Loucy (cell line): ENCODE results near the gene NDUFB8.

Experiments
- H2AFZ ChIP-seq: fragments of 200-600 bp; sonication (generic); 2 replicates; pipeline ENCODE4 v1.6.0; 2016; ENCODE audit warnings: antibody characterized with exemption, mild to moderate bottlenecking, low read length, moderate library complexity
- H3F3A ChIP-seq: fragments of 200-600 bp; 2 replicates; pipeline ENCODE4 v1.6.0; 2016; ENCODE audit warnings: antibody characterized with exemption, low read depth, mild to moderate bottlenecking
- H3K27me3 ChIP-seq: fragments of 200-600 bp; sonication (generic); 2 replicates; pipeline ENCODE4 v1.6.1; 2014; ENCODE audit warnings: low read length, mild to moderate bottlenecking; ENCODE audit not compliant: insufficient read depth, poor library complexity, severe bottlenecking
- H3K36me3 ChIP-seq: fragments of 200-600 bp; sonication (generic); 2 replicates; pipeline ENCODE4 v1.6.1; 2016; ENCODE audit warnings: low read length; ENCODE audit not compliant: insufficient read depth
- H3K4me1 ChIP-seq: fragments of 200-600 bp; sonication (generic); 2 replicates; pipeline ENCODE4 v1.5.1; 2014; ENCODE audit warnings: low read length, mild to moderate bottlenecking; ENCODE audit not compliant: insufficient read depth, poor library complexity, severe bottlenecking
- H3K4me2 ChIP-seq: fragments of 200-600 bp; sonication (generic); 2 replicates; pipeline ENCODE4 v1.6.0; 2014; ENCODE audit warnings: antibody characterized with exemption, low read length, low read depth, mild to moderate bottlenecking; ENCODE audit not compliant: poor library complexity, severe bottlenecking
- H3K4me3 ChIP-seq: fragments of 200-600 bp; sonication (generic); 2 replicates; pipeline ENCODE4 v1.5.1; 2014; ENCODE audit warnings: low read length, mild to moderate bottlenecking, mixed read lengths; ENCODE audit not compliant: poor library complexity, severe bottlenecking
- H3K79me2 ChIP-seq: fragments of 200-600 bp; sonication (generic); 2 replicates; pipeline ENCODE4 v1.6.1; 2014; ENCODE audit warnings: low read length; ENCODE audit not compliant: insufficient read depth
- H3K9ac ChIP-seq: fragments of 200-600 bp; sonication (generic); 2 replicates; pipeline ENCODE4 v1.6.0; 2014; ENCODE audit warnings: mild to moderate bottlenecking, low read depth, low read length, moderate library complexity; ENCODE audit not compliant: poor library complexity, severe bottlenecking
- H3K9me2 ChIP-seq: fragments of 200-600 bp; sonication (generic); replicated peaks from 2 replicates; pipeline ENCODE4 v1.6.1; 2016; ENCODE audit warnings: low read depth, low read length, mixed read lengths
- H3K9me3 ChIP-seq: fragments of 200-600 bp; sonication (generic); 2 replicates; pipeline ENCODE4 v1.6.1; 2014; ENCODE audit warnings: mild to moderate bottlenecking, antibody characterized with exemption, low read length, low read depth; ENCODE audit not compliant: insufficient read depth
- H4K20me1 ChIP-seq: fragments of 200-600 bp; sonication (generic); 2 replicates; pipeline ENCODE4 v1.6.0; 2014; ENCODE audit warnings: antibody characterized with exemption, low read length, mild to moderate bottlenecking; ENCODE audit not compliant: insufficient read depth, poor library complexity, severe bottlenecking
- CTCF ChIP-seq: fragments of 200-600 bp; sonication (generic); conservative IDR thresholded peaks from 2 replicates; pipeline ENCODE4 v1.5.1; 2014; ENCODE audit warnings: mild to moderate bottlenecking, antibody characterized with exemption, low read length
- EZH2phosphoT487 ChIP-seq: fragments of 200-600 bp; IDR thresholded peaks from 2 replicates; pipeline ENCODE4 v1.6.1; 2018; ENCODE audit warnings: antibody characterized with exemption, mild to moderate bottlenecking, moderate library complexity, borderline replicate concordance

Gene NDUFB8

GRCh38 chr10:100482181-100482833 lies 47.4 kb downstream of the NDUFB8 start:
- Histone ChIP-seq H4K20me1 (no peaks in the 10 kb centered on the region), H3K27me3 (no peaks in the 10 kb centered on the region), H3K4me2 (peak overlapping the region; percentile 94), H3K79me2 (no peaks in the 10 kb centered on the region), H3K9me3 (no peaks in the 10 kb centered on the region), H3K4me1 (peaks cover 35% of the 10 kb centered on the region), H3K36me3 (peaks cover 18% of the 10 kb centered on the region; the same call in 1 of the 2 replicates), H3K9ac (peak overlapping the region; percentile 54), H3K9me2 (no peaks in the 10 kb centered on the region), H3F3A (no peaks in the 10 kb centered on the region), H2AFZ (peak overlapping the region; percentile 74; the same call in 1 of the 2 replicates), H3K4me3 (peak overlapping the region; percentile 73)
- no peak for TF ChIP-seq EZH2phosphoT487
- peak; percentile 93 for TF ChIP-seq CTCF

GRCh38 chr10:100481462-100482081 lies 48.1 kb downstream of the NDUFB8 start:
- Histone ChIP-seq H3K9me2 (no peaks in the 10 kb centered on the region), H3K9ac (peak overlapping the region; percentile 54), H3K27me3 (no peaks in the 10 kb centered on the region), H2AFZ (peak overlapping the region; percentile 74), H3F3A (no peaks in the 10 kb centered on the region), H4K20me1 (no peaks in the 10 kb centered on the region), H3K4me1 (peaks cover 35% of the 10 kb centered on the region), H3K4me2 (peak overlapping the region; percentile 94), H3K9me3 (no peaks in the 10 kb centered on the region), H3K4me3 (peak overlapping the region; percentile 73), H3K36me3 (peaks cover 10% of the 10 kb centered on the region; the same call in 1 of the 2 replicates), H3K79me2 (no peaks in the 10 kb centered on the region)
- TF ChIP-seq EZH2phosphoT487, result no peak
- TF ChIP-seq CTCF, result 0 out of 2 replicates have a peak, but pooled peaks have one; percentile 16

GRCh38 chr10:100480002-100480401 lies 49.7 kb downstream of the NDUFB8 start:
- Histone ChIP-seq H3K36me3 (peaks cover 5% of the 10 kb centered on the region; the same call in 1 of the 2 replicates), H3K4me2 (no peak overlapping the region), H3K27me3 (no peaks in the 10 kb centered on the region), H3K4me1 (peaks cover 35% of the 10 kb centered on the region), H2AFZ (no peak overlapping the region), H3K4me3 (no peak overlapping the region), H3K9me2 (no peaks in the 10 kb centered on the region), H3K9me3 (no peaks in the 10 kb centered on the region), H3F3A (no peaks in the 10 kb centered on the region), H3K9ac (no peak overlapping the region), H3K79me2 (no peaks in the 10 kb centered on the region), H4K20me1 (no peaks in the 10 kb centered on the region)
- TF ChIP-seq CTCF (no peak), EZH2phosphoT487 (no peak)
